GM12874 (cell line): ENCODE results near the gene GFY.

Source experiments
- TF ChIP-seq, protein P1 (sequence below): IDR thresholded peaks from 2 replicates; pipeline ENCODE4 v1.5.1; 2011; ENCODE audit warnings: low read depth, mild to moderate bottlenecking, control low read depth, low read length, moderate library complexity; ENCODE audit not compliant: insufficient read depth

The GFY gene

GRCh38 chr19:49390131-49390928 lies 34.9 kb upstream of the GFY start:
- TF ChIP-seq, protein P1, sequence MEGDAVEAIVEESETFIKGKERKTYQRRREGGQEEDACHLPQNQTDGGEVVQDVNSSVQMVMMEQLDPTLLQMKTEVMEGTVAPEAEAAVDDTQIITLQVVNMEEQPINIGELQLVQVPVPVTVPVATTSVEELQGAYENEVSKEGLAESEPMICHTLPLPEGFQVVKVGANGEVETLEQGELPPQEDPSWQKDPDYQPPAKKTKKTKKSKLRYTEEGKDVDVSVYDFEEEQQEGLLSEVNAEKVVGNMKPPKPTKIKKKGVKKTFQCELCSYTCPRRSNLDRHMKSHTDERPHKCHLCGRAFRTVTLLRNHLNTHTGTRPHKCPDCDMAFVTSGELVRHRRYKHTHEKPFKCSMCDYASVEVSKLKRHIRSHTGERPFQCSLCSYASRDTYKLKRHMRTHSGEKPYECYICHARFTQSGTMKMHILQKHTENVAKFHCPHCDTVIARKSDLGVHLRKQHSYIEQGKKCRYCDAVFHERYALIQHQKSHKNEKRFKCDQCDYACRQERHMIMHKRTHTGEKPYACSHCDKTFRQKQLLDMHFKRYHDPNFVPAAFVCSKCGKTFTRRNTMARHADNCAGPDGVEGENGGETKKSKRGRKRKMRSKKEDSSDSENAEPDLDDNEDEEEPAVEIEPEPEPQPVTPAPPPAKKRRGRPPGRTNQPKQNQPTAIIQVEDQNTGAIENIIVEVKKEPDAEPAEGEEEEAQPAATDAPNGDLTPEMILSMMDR = no peak

- TF ChIP-seq, protein P1 = no peak
These were observed 34.2 kb upstream of the GFY start for GRCh38 chr19:49390929-49391359.

- TF ChIP-seq, protein P1 = peak; percentile 89
These were observed 33.4 kb upstream of the GFY start for GRCh38 chr19:49391581-49392399.

DNA sequence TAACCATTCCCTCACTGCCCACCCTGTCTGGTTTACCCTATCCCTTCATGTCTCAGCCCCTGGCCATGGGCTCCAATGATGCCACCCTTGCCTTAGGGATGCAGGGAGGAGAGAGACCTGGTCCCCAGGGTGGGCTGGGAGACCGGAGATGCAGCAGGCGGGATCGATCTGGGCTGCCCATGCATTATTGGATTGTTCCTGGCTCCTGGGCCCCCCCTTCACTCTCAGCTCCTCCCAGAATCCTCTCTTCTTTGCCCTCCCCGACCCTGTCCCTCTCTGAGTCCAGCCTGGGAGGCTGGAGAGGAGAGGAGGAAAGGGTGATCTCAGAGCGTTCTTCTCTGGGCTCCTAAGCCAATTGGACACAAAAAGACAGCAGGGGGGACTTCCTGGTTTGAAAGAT lies 31.3 kb upstream of the GFY start:
- TF ChIP-seq, protein P1 = no peak

DNA sequence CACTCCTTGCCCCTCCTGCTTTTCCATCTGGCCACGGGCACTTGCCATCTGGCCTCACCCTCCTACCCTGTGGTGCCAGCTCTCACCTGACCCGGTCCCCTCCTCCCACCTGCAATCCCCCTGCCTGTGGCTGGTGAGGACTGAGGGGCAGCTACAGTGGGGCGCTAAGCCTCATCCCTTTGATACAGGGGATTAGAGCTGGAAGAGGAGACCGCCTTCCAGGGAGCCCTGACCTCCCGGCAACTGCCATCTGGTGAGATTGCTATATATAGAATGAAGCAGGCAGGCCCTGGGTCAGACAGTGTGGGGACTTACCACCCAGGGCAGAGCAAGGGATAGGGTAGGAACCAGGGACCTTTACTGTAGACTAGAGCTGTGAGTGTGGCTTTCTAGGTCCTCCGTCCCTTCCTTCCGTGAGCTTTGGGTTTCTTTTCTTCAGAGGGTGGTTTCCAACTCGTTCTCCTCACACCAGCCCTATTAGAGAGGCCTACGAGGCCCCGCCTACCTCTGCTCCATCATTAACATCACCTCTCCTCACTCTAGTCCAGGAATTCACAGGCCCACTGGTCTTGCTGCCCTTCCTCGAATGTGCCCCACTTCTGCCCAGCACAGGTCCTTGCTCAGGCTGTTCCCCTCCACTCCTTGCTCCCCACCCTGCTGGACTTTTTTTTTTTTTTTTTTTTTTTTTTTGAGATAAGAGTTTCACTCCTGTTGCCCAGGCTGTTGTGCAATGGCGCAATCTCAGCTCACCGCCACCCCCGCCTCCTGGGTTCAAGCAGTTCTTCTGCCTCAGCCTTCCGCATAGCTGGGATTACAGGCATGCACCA lies 29.4 kb upstream of the GFY start:
- TF ChIP-seq, protein P1 = no peak

- TF ChIP-seq, protein P1 = no peak
These were observed 28.3 kb upstream of the GFY start for GRCh38 chr19:49396738-49397505.
